DND-41 (cell line): ENCODE data around the gene CACNA2D1.

Source experiments
- EZH2 ChIP-seq: IDR thresholded peaks from 3 replicates; pipeline ENCODE4 v1.6.1; 2012; ENCODE audit warnings: borderline replicate concordance, low read depth, mild to moderate bottlenecking, moderate library complexity, low read length, inconsistent platforms; ENCODE audit not compliant: severe bottlenecking
- TF ChIP-seq, protein P1 (sequence below): IDR thresholded peaks from 2 replicates; pipeline ENCODE4 v1.5.1; 2012; ENCODE audit warnings: borderline replicate concordance, low read length, moderate library complexity, mild to moderate bottlenecking; ENCODE audit not compliant: poor library complexity, severe bottlenecking; ENCODE audit errors: extremely low read depth

DNA sequence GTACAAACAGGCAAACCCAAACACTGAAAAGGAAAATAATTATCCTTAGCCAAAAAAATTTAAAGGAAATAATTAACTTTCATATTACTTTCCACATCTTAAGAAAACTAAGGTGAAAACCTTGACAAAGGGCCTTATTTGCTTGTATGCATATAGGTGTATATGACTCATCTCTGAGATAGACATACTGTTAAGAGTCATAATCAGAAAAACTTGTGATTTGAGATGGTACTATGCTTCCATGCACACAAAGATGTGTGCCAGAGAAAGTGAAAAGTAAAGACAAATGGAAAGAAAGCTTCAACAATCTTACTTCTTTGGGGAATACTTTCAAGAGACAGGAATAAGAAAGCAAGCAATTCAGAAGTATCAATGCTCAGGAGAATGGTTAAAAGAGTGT, 3.3 kb upstream of the CACNA2D1 start:
- no peak for TF ChIP-seq EZH2
- TF ChIP-seq, protein P1, sequence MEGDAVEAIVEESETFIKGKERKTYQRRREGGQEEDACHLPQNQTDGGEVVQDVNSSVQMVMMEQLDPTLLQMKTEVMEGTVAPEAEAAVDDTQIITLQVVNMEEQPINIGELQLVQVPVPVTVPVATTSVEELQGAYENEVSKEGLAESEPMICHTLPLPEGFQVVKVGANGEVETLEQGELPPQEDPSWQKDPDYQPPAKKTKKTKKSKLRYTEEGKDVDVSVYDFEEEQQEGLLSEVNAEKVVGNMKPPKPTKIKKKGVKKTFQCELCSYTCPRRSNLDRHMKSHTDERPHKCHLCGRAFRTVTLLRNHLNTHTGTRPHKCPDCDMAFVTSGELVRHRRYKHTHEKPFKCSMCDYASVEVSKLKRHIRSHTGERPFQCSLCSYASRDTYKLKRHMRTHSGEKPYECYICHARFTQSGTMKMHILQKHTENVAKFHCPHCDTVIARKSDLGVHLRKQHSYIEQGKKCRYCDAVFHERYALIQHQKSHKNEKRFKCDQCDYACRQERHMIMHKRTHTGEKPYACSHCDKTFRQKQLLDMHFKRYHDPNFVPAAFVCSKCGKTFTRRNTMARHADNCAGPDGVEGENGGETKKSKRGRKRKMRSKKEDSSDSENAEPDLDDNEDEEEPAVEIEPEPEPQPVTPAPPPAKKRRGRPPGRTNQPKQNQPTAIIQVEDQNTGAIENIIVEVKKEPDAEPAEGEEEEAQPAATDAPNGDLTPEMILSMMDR: no peak
